ENCODE results near the gene MAEA.

DNA sequence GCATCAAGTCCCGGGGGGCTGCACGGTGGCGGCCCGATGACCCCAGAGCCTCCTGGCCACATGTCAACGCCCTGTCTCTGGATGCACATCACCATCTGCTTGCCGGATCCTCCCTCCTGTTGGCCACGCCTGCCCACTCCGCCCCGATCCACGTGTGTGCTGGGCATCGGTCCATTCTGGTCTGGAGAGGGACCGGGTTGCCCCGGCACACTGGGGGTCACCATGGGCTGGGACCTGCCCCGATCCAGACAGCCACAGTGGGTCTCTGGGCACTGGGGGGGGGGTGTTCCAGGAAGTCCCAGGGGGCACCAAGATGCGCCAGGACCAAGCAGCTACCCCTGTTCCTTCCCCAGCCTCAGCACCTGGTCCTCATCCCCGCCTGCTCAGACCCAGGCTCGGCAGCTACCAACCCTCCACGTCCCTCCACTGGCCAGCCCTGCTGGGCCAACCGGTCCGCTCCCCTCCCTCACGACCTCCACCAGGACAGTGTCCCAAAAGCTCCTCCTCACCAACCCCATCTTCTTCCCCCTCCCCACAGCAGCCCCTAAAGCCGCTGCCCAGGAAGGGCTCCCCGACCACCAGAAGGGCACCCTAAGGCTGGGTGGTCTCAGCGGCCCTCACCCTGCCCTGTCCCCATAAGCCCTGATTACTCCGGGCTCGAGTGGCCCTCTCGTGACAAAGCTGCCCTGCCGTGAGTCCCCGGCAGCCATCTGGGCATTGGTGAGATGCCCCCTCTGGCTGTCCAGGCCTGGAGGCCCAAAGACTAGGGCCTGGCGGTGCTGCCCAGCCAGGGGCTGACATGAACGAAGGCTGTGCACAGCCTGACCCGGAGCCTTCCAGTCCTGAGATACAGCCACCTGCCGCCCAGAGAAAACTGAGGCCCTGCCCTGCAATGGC, 45.4 kb upstream of the MAEA start:
- TF ChIP-seq, protein P1, sequence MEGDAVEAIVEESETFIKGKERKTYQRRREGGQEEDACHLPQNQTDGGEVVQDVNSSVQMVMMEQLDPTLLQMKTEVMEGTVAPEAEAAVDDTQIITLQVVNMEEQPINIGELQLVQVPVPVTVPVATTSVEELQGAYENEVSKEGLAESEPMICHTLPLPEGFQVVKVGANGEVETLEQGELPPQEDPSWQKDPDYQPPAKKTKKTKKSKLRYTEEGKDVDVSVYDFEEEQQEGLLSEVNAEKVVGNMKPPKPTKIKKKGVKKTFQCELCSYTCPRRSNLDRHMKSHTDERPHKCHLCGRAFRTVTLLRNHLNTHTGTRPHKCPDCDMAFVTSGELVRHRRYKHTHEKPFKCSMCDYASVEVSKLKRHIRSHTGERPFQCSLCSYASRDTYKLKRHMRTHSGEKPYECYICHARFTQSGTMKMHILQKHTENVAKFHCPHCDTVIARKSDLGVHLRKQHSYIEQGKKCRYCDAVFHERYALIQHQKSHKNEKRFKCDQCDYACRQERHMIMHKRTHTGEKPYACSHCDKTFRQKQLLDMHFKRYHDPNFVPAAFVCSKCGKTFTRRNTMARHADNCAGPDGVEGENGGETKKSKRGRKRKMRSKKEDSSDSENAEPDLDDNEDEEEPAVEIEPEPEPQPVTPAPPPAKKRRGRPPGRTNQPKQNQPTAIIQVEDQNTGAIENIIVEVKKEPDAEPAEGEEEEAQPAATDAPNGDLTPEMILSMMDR (IDR thresholded peaks at IDR 0.05; ENCODE audit: low read depth, low read length) = no peak
- no peak for TF ChIP-seq EZH2phosphoT487 (IDR thresholded peaks at IDR 0.05; ENCODE audit: low read depth)

Data from OCI-LY3 (cell line).